Vagina (tissue), 2 donors: ENCODE data around the gene CDX1. TPM values are rescaled to one million over a fixed set of nuclear protein-coding genes. Genes with fewer than 3 reads are reported as not detected.

Source experiments
- DNase-seq, 2 donors: peaks; one replicate each; pipeline ENCODE4 v3.0.0-alpha.2; 2017; ENCODE audit errors: extremely low spot score in 2 of 2
- H3K27ac ChIP-seq: fragments of 200-600 bp; sonication (generic); one replicate; pipeline ENCODE4 v1.5.1; 2019
- H3K27me3 ChIP-seq: fragments of 200-600 bp; sonication (generic); one replicate; pipeline ENCODE4 v1.5.1; 2019
- H3K36me3 ChIP-seq, 2 donors: fragments of 200-600 bp; sonication (generic); one replicate each; pipeline ENCODE4 v1.5.1; 2017 to 2019
- H3K4me1 ChIP-seq: fragments of 200-600 bp; sonication (generic); one replicate; pipeline ENCODE4 v1.5.1; 2019
- H3K4me3 ChIP-seq, 2 donors: fragments of 200-600 bp; sonication (generic); 1 replicate in 1 of 2; 2 replicates in 1 of 2; pipeline ENCODE4 v1.5.1; 2016 to 2019
- H3K9me3 ChIP-seq: fragments of 200-600 bp; sonication (generic); one replicate; pipeline ENCODE4 v1.5.1; 2019
- CTCF ChIP-seq, 3 experiments: fragments of 450-650 bp in 2 of 3; fragments of 200-600 bp in 1 of 3; sonication (generic) in 1 of 3; IDR thresholded peaks; one replicate each; pipeline ENCODE4 v1.5.1; 2017 to 2019; ENCODE audit warnings: antibody characterized with exemption in 3 of 3, mild to moderate bottlenecking in 2 of 3, moderate library complexity in 2 of 3
- POLR2A ChIP-seq, 2 donors: fragments of 450-650 bp; IDR thresholded peaks; one replicate each; pipeline ENCODE4 v1.6.1; 2017; ENCODE audit warnings: antibody characterized with exemption in 2 of 2, mild to moderate bottlenecking in 2 of 2, moderate library complexity in 2 of 2
- POLR2AphosphoS5 ChIP-seq, 2 donors: sonication (generic); formaldehyde crosslinking; IDR thresholded peaks; one replicate each; pipeline ENCODE4 v1.9.0; 2017; ENCODE audit warnings: antibody characterized with exemption in 2 of 2, mild to moderate bottlenecking in 2 of 2, low read depth in 1 of 2; ENCODE audit not compliant: insufficient read depth in 1 of 2
- intact Hi-C: fragments of 100-400 bp; cut with DNase I; formaldehyde crosslinking; loops from one replicate; pipeline ENCODE4 v1.15.1; 2023
- total RNA-seq: library from RNA; depleted of rRNA; stranded (reverse); fragments of >200 nt; gene quantifications from one replicate; pipeline ENCODE4 v1.2.3, GENCODE V29; 2016

Gene CDX1
- total RNA-seq, 1 donor from 2014 or later = not detected

DNA sequence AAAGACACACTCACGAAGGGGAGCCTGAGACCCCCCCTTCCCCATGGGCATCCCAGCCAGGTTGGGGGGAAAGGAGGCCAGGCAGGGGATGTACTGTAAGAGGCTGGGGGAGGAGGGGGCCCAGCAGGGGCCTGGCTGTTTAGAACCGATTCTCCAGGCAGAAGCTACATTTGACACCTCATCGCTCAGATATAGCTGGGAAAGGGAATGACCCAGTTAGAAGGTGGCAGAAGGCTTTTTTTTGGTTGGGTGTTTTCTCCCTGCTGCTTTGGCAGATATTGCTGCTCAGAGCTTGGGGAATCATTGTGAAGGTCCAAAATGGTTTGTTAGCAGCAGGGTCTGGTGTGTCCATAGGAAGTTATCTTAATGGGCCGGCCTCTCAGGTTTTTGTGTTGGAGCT is 6.0 kb downstream of the CDX1 start:
- no peak overlapping the region for H3K4me3 ChIP-seq
- no peaks in the 10 kb centered on the region for H3K27me3 ChIP-seq
- H3K4me1 ChIP-seq = peaks cover 22% of the 10 kb centered on the region
- DNase-seq = no peak
- H3K27ac ChIP-seq = peak overlapping the region; percentile 90
- H3K9me3 ChIP-seq = no peaks in the 10 kb centered on the region
- no peaks in the 10 kb centered on the region for H3K36me3 ChIP-seq
- TF ChIP-seq POLR2A (IDR thresholded peaks at IDR 0.05) (no peak), POLR2AphosphoS5 (IDR thresholded peaks at IDR 0.05; ENCODE audit: insufficient read depth in 1 of 2, low read depth in 1 of 2) (no peak), CTCF (IDR thresholded peaks at IDR 0.05) (no peak)
- intact Hi-C loops = no loop called here

- H3K36me3 ChIP-seq = no peaks in the 10 kb centered on the region
- H3K27ac ChIP-seq = peak overlapping the region; percentile 90
- no peaks in the 10 kb centered on the region for H3K9me3 ChIP-seq
- no peak overlapping the region for H3K4me3 ChIP-seq
- H3K27me3 ChIP-seq = no peaks in the 10 kb centered on the region
- no peak for DNase-seq
- intact Hi-C loops = no loop called here
- H3K4me1 ChIP-seq = peaks cover 22% of the 10 kb centered on the region
- TF ChIP-seq POLR2AphosphoS5 (IDR thresholded peaks at IDR 0.05; ENCODE audit: insufficient read depth in 1 of 2, low read depth in 1 of 2) (no peak), CTCF (IDR thresholded peaks at IDR 0.05) (no peak), POLR2A (IDR thresholded peaks at IDR 0.05) (no peak)
These were observed 6.6 kb downstream of the CDX1 start for GRCh38 chr5:150173161-150173560.

GRCh38 chr5:150174285-150174684 is 7.7 kb downstream of the CDX1 start:
- Histone ChIP-seq H3K27ac (peak overlapping the region; percentile 90), H3K27me3 (no peaks in the 10 kb centered on the region), H3K36me3 (no peaks in the 10 kb centered on the region), H3K4me1 (peaks cover 22% of the 10 kb centered on the region), H3K9me3 (no peaks in the 10 kb centered on the region), H3K4me3 (no peak overlapping the region)
- DNase-seq = no peak
- TF ChIP-seq POLR2A (IDR thresholded peaks at IDR 0.05) (no peak), POLR2AphosphoS5 (IDR thresholded peaks at IDR 0.05; ENCODE audit: insufficient read depth in 1 of 2, low read depth in 1 of 2) (no peak), CTCF (IDR thresholded peaks at IDR 0.05) (no peak)
- intact Hi-C loops = no loop called here

- TF ChIP-seq CTCF (IDR thresholded peaks at IDR 0.05) (no peak), POLR2A (IDR thresholded peaks at IDR 0.05) (no peak)
- Histone ChIP-seq H3K4me1 (peaks cover 30% of the 10 kb centered on the region), H3K36me3 (no peaks in the 10 kb centered on the region), H3K9me3 (no peaks in the 10 kb centered on the region), H3K27me3 (no peaks in the 10 kb centered on the region), H3K27ac (peak overlapping the region; percentile 90), H3K4me3 (no peak overlapping the region)
- DNase-seq = no peak
- intact Hi-C loops = no loop called here
These were observed 8.5 kb downstream of the CDX1 start for GRCh38 chr5:150175076-150175475.

GRCh38 chr5:150175536-150175935 is 9.0 kb downstream of the CDX1 start:
- no peak overlapping the region for H3K4me3 ChIP-seq
- H3K36me3 ChIP-seq = no peaks in the 10 kb centered on the region
- H3K27ac ChIP-seq = peak overlapping the region; percentile 90
- no peaks in the 10 kb centered on the region for H3K9me3 ChIP-seq
- peaks cover 35% of the 10 kb centered on the region for H3K4me1 ChIP-seq
- intact Hi-C loops = no loop called here
- TF ChIP-seq POLR2AphosphoS5 (IDR thresholded peaks at IDR 0.05; ENCODE audit: insufficient read depth in 1 of 2, low read depth in 1 of 2) (peak in 1 of 2 donors; percentile 23), CTCF (IDR thresholded peaks at IDR 0.05) (no peak)
- H3K27me3 ChIP-seq = no peaks in the 10 kb centered on the region
- no peak for DNase-seq
